ENCODE measurements around the gene MARCKSL1. TPM values are rescaled to one million over a fixed set of nuclear protein-coding genes. Genes with fewer than 3 reads are reported as not detected.

MARCKSL1 gene
- total RNA-seq, 1 experiment from 2014 or later = 457 TPM

DNA sequence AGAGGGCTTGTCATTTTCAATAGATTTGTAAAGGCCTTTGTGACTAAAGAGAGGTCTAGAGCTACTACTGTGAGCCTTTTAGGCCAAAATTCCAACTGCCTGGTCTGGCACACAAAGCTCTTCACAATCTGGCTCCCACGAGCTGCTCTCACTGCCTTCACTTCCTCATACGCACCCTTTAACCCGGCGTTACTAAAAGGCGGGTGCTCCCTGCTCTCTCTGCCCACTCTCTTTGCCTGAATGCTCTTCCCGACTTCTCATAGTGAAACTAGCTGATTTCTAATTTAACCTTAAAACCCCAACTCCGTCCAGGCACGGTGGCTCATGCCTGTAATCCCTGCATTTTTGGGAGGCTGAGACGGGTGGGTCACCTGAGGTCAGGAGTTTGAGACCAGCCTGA lies 44.0 kb upstream of the MARCKSL1 start:
- Histone ChIP-seq H2BK15ac (ENCODE audit: low read depth, low read length) (no peak overlapping the region), H3K27ac (ENCODE audit: insufficient read length, low read depth, low read length) (no peak overlapping the region)
- peak overlapping the region in 1 of 3 experiments; percentile 26; a peak in 1 of 7 replicates for H3K27ac Mint-ChIP-seq

More for the DNA sequence above, 44.0 kb upstream of the MARCKSL1 start:
- TF ChIP-seq, protein P1, sequence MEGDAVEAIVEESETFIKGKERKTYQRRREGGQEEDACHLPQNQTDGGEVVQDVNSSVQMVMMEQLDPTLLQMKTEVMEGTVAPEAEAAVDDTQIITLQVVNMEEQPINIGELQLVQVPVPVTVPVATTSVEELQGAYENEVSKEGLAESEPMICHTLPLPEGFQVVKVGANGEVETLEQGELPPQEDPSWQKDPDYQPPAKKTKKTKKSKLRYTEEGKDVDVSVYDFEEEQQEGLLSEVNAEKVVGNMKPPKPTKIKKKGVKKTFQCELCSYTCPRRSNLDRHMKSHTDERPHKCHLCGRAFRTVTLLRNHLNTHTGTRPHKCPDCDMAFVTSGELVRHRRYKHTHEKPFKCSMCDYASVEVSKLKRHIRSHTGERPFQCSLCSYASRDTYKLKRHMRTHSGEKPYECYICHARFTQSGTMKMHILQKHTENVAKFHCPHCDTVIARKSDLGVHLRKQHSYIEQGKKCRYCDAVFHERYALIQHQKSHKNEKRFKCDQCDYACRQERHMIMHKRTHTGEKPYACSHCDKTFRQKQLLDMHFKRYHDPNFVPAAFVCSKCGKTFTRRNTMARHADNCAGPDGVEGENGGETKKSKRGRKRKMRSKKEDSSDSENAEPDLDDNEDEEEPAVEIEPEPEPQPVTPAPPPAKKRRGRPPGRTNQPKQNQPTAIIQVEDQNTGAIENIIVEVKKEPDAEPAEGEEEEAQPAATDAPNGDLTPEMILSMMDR (conservative IDR thresholded peaks at IDR 0.05) = no peak
- Histone ChIP-seq H2BK20ac (ENCODE audit: low read depth, low read length, poor library complexity, severe bottlenecking) (no peak overlapping the region), H3K9me3 (ENCODE audit: control insufficient read depth, low read depth, low read length) (no peaks in the 10 kb centered on the region), H3K79me1 (ENCODE audit: insufficient read depth, low read depth, low read length, poor library complexity, severe bottlenecking) (no peaks in the 10 kb centered on the region), H3K18ac (ENCODE audit: insufficient read length, low read depth, low read length) (no peak overlapping the region), H3K4me1 (ENCODE audit: insufficient read depth, low read length) (no peaks in the 10 kb centered on the region), H3K4ac (ENCODE audit: low read depth, low read length) (no peak overlapping the region), H2BK12ac (ENCODE audit: insufficient read length, low read depth, low read length) (no peak overlapping the region), H4K8ac (replicated peaks; ENCODE audit: insufficient read length, low read depth, low read length) (no peak overlapping the region), H2BK120ac (ENCODE audit: low read depth, low read length, poor library complexity, severe bottlenecking) (no peak overlapping the region), H3K4me2 (ENCODE audit: insufficient read depth, insufficient read length, low read length) (no peak overlapping the region), H3K23ac (ENCODE audit: insufficient read length, low read depth, low read length) (no peak overlapping the region), H3K14ac (ENCODE audit: insufficient read depth, low read length) (no peak overlapping the region), H3K79me2 (ENCODE audit: insufficient read depth, low read length) (no peaks in the 10 kb centered on the region), H2AFZ (ENCODE audit: low read length) (no peak overlapping the region), H4K20me1 (ENCODE audit: control insufficient read depth, insufficient read depth, insufficient read length) (no peaks in the 10 kb centered on the region), H3T11ph (ENCODE audit: low read length) (no peak overlapping the region), H4K91ac (ENCODE audit: insufficient read length, low read depth, low read length) (no peak overlapping the region), H3K23me2 (ENCODE audit: insufficient read length, low read depth, low read length, poor library complexity, severe bottlenecking) (no peaks in the 10 kb centered on the region), H4K5ac (ENCODE audit: insufficient read length, low read depth, low read length) (no peak overlapping the region), H3K9ac (ENCODE audit: extremely low read depth, insufficient read length, low read length) (no peak overlapping the region), H2AK5ac (ENCODE audit: insufficient read length, low read length) (no peak overlapping the region), H3K27me3 (ENCODE audit: insufficient read depth, low read length) (no peaks in the 10 kb centered on the region), H3K56ac (ENCODE audit: insufficient read length, low read depth, low read length) (no peak overlapping the region), H2BK5ac (ENCODE audit: insufficient read length, low read length) (no peak overlapping the region)
- Mint-ChIP-seq H3K4me3 (no peak overlapping the region), H3K27me3 (ENCODE audit: low read depth) (no peaks in the 10 kb centered on the region), H3K36me3 (ENCODE audit: insufficient read depth in 1 of 3, low read depth in 3 of 3) (peaks cover 26 to 88% (median 79%) of the 10 kb centered on the region in 3 experiments; a peak in 6 of 7 replicates), H3K9me3 (no peaks in the 10 kb centered on the region), H3K4me1 (no peaks in the 10 kb centered on the region)
- WGBS (ENCODE audit: extremely low coverage, insufficient read length, low lambda C conversion rate) = no CpG with 5 or more reads among the region's 9 CpGs
- no peak for DNase-seq

All from H9 (cell line).